AG09319 (cell line): Measurements from ENCODE around the gene PRKCSH.

Experiments
- DNase-seq: peaks from one replicate; pipeline ENCODE4 v3.0.0-alpha.2; 2010; ENCODE audit warnings: low read depth; ENCODE audit errors: extremely low read depth
- CTCF ChIP-seq: IDR thresholded peaks from 2 replicates; pipeline ENCODE4 v1.5.1; 2011; ENCODE audit warnings: low read depth, mild to moderate bottlenecking, inconsistent platforms, low read length, moderate library complexity

Gene PRKCSH

DNA sequence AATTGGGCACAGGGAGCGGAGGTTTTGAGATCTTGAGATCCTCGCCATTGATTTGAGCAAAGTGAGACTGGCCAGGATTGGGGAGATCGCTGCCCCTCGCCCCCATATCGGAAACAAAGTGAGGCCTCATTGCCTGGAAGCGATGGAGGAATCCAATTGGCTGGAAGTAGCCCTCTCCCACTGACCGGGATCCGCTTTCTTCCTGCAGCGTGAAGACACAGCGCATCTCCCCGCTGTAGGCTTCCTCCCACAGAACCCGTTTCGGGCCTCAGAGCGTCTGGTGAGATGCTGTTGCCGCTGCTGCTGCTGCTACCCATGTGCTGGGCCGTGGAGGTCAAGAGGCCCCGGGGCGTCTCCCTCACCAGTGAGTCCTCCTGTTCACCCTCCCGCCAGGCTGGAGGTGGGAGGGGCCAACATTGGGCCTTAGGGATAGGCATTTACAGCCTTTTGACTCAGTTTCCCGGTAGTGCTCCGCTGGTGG lies 438 bp downstream of the PRKCSH start:
- no peak for DNase-seq

GRCh38 chr19:11437955-11438354 lies 2.5 kb downstream of the PRKCSH start:
- TF ChIP-seq CTCF: no peak
- DNase-seq: no peak

More for the DNA sequence above, 438 bp downstream of the PRKCSH start:
- no peak for TF ChIP-seq CTCF

GRCh38 chr19:11444059-11444458 lies 8.6 kb downstream of the PRKCSH start:
- TF ChIP-seq CTCF: no peak
- DNase-seq: no peak

- no peak for TF ChIP-seq CTCF
- DNase-seq: no peak
Measured at GRCh38 chr19:11445141-11445540, 9.7 kb downstream of the PRKCSH start.

DNA sequence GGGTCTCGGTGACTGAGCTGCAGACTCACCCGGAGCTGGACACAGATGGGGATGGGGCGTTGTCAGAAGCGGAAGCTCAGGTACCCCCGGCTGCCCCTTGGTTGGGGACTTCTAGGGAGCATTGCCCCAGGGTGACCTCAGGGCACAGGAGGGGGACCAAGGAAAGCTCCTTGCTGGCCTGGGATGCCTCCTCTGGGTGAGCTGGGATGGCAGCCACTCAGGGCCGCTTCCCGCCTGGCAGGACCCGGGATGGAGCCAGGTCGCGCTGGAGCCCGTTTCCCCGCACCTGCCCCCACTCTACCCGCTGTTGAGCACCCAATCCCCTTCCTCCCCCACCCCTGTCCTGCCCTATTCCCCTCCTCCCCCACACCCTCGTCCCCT lies 10.8 kb downstream of the PRKCSH start:
- no peak for TF ChIP-seq CTCF
- no peak for DNase-seq

GRCh38 chr19:11446652-11447301 lies 11.3 kb downstream of the PRKCSH start:
- DNase-seq: no peak
- peak; percentile 71 for TF ChIP-seq CTCF

DNA sequence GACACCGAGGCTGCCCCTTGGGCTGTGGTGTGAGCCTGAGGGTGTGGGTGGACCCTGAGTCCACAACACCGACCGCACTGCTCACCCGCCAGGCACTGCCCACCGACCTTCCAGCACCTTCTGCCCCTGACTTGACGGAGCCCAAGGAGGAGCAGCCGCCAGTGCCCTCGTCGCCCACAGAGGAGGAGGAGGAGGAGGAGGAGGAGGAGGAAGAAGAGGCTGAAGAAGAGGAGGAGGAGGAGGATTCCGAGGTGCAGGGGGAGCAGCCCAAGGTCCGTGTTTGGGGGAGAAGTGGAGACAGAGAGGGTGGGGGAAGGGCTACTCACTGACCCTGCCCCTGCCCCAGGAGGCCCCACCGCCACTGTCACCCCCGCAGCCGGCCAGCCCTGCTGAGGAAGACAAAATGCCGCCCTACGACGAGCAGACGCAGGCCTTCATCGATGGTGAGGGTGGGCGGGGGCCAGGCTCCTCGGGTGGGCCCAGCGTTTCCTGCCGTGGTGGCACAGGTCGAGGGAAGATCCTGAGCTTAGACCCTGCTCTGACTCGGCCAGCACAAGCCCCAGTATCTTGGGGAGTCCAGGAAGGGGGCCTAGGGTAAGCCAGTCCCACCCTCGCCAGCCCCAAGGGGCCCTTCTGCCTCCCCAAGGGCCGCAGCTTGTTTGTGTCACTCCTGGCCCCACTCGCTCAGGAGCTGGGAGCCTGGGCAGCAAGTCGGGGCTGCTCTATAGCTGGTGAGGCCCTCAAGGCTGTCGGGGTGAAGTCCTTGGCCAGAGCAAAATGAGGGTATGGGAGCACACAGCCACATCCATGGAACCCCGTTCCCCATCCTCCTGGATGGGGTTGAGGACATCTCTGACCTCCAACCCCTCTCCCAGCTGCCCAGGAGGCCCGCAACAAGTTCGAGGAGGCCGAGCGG lies 12.2 kb downstream of the PRKCSH start:
- TF ChIP-seq CTCF: no peak
- no peak for DNase-seq
